ENCODE results near the gene TAF5L.

DNA sequence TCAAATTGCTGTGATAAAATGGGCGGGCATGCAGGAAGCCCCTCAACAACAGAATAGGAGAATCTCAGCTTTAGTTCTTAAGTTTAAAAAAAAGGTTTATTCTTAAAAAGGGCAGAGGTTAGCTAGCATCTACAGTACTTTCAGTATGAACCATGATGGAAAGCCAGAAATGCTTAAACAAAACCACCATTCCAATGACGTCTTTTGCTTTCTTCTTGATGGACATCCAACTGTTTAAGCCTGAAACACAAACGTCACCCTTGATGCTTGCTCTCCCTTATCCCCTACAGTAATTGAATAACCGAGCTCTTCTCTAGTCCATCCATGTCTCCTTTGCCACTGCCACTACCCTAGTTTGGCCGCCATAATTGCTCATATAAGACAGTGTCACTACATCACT is 25.7 kb downstream of the TAF5L start:
- TF ChIP-seq POLR2AphosphoS5 (IDR thresholded peaks at IDR 0.05) (no peak), EP300 (IDR thresholded peaks at IDR 0.05) (no peak), POLR2A (IDR thresholded peaks at IDR 0.05) (no peak)
- TF ChIP-seq, protein P1, sequence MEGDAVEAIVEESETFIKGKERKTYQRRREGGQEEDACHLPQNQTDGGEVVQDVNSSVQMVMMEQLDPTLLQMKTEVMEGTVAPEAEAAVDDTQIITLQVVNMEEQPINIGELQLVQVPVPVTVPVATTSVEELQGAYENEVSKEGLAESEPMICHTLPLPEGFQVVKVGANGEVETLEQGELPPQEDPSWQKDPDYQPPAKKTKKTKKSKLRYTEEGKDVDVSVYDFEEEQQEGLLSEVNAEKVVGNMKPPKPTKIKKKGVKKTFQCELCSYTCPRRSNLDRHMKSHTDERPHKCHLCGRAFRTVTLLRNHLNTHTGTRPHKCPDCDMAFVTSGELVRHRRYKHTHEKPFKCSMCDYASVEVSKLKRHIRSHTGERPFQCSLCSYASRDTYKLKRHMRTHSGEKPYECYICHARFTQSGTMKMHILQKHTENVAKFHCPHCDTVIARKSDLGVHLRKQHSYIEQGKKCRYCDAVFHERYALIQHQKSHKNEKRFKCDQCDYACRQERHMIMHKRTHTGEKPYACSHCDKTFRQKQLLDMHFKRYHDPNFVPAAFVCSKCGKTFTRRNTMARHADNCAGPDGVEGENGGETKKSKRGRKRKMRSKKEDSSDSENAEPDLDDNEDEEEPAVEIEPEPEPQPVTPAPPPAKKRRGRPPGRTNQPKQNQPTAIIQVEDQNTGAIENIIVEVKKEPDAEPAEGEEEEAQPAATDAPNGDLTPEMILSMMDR (IDR thresholded peaks at IDR 0.05), result no peak
